Measurements from ENCODE around the gene CHAD.

CHAD gene

DNA sequence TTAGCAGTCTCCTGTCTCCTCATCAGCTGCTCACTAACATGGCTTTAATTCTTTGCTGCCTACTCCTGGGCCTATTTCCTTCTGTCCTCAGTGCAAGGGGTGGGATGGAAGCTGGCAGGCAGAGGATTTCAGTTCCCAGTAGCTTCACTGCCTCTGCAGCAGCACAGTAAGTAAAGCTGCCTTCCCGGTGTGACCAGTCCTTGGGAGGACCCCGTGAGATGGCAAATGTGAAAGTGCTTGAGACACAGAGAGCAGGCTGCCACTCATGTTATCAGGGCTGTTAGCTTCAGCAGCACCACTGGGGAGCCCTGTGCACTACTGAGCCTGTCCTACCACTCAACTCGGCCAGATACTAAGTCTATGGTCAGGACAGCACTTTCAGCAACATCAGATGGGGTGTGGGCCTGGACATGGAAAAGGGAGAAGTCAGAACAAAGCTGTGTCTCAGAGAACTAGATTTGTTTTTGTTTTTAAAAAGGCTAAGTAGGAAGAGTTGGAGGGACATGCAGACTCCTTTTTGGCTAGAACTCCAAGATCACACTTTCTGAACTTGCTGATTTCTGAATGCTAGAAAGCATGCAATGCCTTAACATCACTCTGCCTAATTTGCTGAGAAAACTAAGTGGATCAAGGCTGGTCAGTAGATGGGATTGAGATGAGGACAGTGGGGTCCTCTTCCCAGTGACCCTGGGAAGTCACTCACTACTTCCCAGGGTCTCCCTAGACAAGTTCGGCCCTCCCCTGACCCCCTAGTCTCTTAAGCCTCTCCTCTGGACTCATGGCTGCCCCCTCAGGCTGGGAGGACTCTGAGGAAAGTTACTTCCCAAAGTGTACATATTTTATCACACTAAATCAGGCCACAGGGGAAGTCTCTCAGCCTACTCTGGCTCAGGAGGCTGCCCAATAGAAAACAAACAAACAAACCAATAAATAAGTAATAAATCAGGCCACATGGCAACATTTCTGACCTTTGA lies 41.6 kb downstream of the CHAD start:
- peak overlapping the region; percentile 94 for H3K4me2 ChIP-seq (ENCODE audit: low read depth, low read length)
- TF ChIP-seq, protein P1, sequence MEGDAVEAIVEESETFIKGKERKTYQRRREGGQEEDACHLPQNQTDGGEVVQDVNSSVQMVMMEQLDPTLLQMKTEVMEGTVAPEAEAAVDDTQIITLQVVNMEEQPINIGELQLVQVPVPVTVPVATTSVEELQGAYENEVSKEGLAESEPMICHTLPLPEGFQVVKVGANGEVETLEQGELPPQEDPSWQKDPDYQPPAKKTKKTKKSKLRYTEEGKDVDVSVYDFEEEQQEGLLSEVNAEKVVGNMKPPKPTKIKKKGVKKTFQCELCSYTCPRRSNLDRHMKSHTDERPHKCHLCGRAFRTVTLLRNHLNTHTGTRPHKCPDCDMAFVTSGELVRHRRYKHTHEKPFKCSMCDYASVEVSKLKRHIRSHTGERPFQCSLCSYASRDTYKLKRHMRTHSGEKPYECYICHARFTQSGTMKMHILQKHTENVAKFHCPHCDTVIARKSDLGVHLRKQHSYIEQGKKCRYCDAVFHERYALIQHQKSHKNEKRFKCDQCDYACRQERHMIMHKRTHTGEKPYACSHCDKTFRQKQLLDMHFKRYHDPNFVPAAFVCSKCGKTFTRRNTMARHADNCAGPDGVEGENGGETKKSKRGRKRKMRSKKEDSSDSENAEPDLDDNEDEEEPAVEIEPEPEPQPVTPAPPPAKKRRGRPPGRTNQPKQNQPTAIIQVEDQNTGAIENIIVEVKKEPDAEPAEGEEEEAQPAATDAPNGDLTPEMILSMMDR (IDR thresholded peaks at IDR 0.05; ENCODE audit: low read length): peak; percentile 82
- no peak for TF ChIP-seq EZH2 (optimal IDR thresholded peaks at IDR 0.05; ENCODE audit: low read depth, low read length)
- H3K27me3 ChIP-seq (replicated peaks; ENCODE audit: insufficient read depth, low read length): no peaks in the 10 kb centered on the region
- H3K4me1 ChIP-seq (ENCODE audit: low read length): peaks cover 14% of the 10 kb centered on the region
- H3K4me3 ChIP-seq (ENCODE audit: low read length): peak overlapping the region; percentile 66
- H4K20me1 ChIP-seq (ENCODE audit: insufficient read depth, low read length): no peaks in the 10 kb centered on the region
- H3K79me2 ChIP-seq (ENCODE audit: low read length): 0 out of 2 replicates have a peak, but pooled peaks cover 10% of the 10 kb centered on the region
- H3F3A ChIP-seq (ENCODE audit: insufficient read depth, low read length): peaks cover 13% of the 10 kb centered on the region
- DNase-seq: peak; percentile 68
- H3K27ac ChIP-seq (ENCODE audit: low read length): peak overlapping the region; percentile 41; the same call in 1 of the 2 replicates
- H3K9ac ChIP-seq (ENCODE audit: low read length): peak overlapping the region; percentile 40; the same call in 1 of the 2 replicates
- no peaks in the 10 kb centered on the region for H3K9me2 ChIP-seq (replicated peaks; ENCODE audit: insufficient read depth, low read length)
- peak overlapping the region; percentile 80 for H2AFZ ChIP-seq (ENCODE audit: low read length)
- H3K36me3 ChIP-seq (replicated peaks; ENCODE audit: insufficient read depth, low read length): no peaks in the 10 kb centered on the region
- no peaks in the 10 kb centered on the region for H3K9me3 ChIP-seq (replicated peaks; ENCODE audit: insufficient read depth, low read length)

DNA sequence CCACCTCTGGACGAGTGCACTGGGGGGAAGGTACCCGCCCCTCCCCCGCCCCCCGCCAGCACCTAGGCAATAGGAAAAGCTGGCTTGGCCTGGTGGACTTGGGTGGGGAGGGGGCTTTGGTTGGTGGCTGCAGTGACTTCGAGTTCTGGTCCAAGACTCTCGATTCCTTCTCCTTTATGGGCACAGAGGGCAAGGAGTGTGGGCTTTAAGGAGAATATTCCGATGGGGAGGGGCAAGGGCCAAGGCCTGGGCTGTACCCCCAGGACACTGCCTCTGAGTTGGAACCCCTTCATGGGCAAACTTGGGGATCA lies 42.3 kb downstream of the CHAD start:
- Histone ChIP-seq H3K27me3 (replicated peaks; ENCODE audit: insufficient read depth, low read length) (no peaks in the 10 kb centered on the region), H3K9ac (ENCODE audit: low read length) (peak overlapping the region; percentile 40; the same call in 1 of the 2 replicates), H3K9me2 (replicated peaks; ENCODE audit: insufficient read depth, low read length) (no peaks in the 10 kb centered on the region), H3K4me1 (ENCODE audit: low read length) (peaks cover 14% of the 10 kb centered on the region), H3K9me3 (replicated peaks; ENCODE audit: insufficient read depth, low read length) (no peaks in the 10 kb centered on the region), H3K36me3 (replicated peaks; ENCODE audit: insufficient read depth, low read length) (no peaks in the 10 kb centered on the region), H3K4me2 (ENCODE audit: low read depth, low read length) (peak overlapping the region; percentile 94), H3K4me3 (ENCODE audit: low read length) (peak overlapping the region; percentile 66), H3K27ac (ENCODE audit: low read length) (peak overlapping the region; percentile 41; the same call in 1 of the 2 replicates), H2AFZ (ENCODE audit: low read length) (peak overlapping the region; percentile 80), H4K20me1 (ENCODE audit: insufficient read depth, low read length) (no peaks in the 10 kb centered on the region), H3K79me2 (ENCODE audit: low read length) (0 out of 2 replicates have a peak, but pooled peaks cover 10% of the 10 kb centered on the region), H3F3A (ENCODE audit: insufficient read depth, low read length) (peaks cover 13% of the 10 kb centered on the region)
- no peak for DNase-seq
- TF ChIP-seq EZH2phosphoT487 (IDR thresholded peaks at IDR 0.05; ENCODE audit: low read length) (no peak), EZH2 (optimal IDR thresholded peaks at IDR 0.05; ENCODE audit: low read depth, low read length) (no peak)
- TF ChIP-seq, protein P1 (IDR thresholded peaks at IDR 0.05; ENCODE audit: low read length): no peak

DNA sequence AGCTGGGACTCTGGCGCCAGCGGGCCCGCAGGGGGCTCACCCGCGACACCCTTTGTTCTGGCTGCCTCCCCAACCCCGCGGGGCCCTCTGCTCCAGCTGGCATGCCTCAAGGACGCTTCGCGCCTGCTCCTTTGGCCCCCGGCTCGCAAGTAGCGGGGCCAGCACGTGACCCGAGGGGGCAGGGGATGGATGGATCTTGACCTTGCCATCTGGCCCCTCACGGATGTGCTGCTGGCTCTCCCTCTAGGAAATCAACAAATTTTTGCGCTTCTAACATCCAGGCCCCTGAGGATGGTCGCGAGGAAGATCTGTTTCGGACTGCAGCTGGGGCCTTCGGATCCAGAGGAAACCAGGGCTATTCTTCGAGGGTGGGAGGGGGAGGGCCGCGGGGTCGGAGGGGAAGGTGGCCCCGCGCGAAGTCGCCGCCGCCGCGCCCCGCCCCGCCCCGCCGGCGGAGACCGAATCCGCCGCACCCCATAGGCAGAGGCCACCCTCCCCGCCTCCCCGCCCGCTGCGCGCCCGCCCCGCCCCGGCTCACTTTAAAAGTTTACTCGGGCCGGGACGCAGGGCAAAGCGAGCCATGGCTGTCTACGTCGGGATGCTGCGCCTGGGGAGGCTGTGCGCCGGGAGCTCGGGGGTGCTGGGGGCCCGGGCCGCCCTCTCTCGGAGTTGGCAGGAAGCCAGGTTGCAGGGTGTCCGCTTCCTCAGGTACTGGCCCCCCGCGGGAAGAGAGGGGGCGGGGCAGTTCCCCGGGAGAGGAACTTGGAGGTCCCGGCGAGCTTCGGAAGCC lies 42.8 kb downstream of the CHAD start, which contains the start of gene ACSF2:
ACSF2 (plus strand) TSS at position 537 of the 790 bp plus-strand sequence; CDS start at position 581, 44 bp downstream.
- peak within 1 kb of the TSS; percentile 66 for H3K4me3 ChIP-seq (ENCODE audit: low read length)
- peaks cover 13% of the 10 kb centered on the region for H3F3A ChIP-seq (ENCODE audit: insufficient read depth, low read length)
- peak within 1 kb of the TSS; percentile 48 for H3K9ac ChIP-seq (ENCODE audit: low read length)
- no peaks in the 10 kb centered on the region for H3K9me3 ChIP-seq (replicated peaks; ENCODE audit: insufficient read depth, low read length)
- H3K79me2 ChIP-seq (ENCODE audit: low read length): 0 out of 2 replicates have a peak, but pooled peaks cover 10% of the 10 kb centered on the region
- H3K9me2 ChIP-seq (replicated peaks; ENCODE audit: insufficient read depth, low read length): no peaks in the 10 kb centered on the region
- peak within 1 kb of the TSS; percentile 93 for H2AFZ ChIP-seq (ENCODE audit: low read length)
- H3K27ac ChIP-seq (ENCODE audit: low read length): peak within 1 kb of the TSS; percentile 41; the same call in 1 of the 2 replicates
- no peaks in the 10 kb centered on the region for H3K36me3 ChIP-seq (replicated peaks; ENCODE audit: insufficient read depth, low read length)
- peak; percentile 74 for DNase-seq
- H3K4me2 ChIP-seq (ENCODE audit: low read depth, low read length): peak within 1 kb of the TSS; percentile 94
- H4K20me1 ChIP-seq (ENCODE audit: insufficient read depth, low read length): no peaks in the 10 kb centered on the region
- H3K27me3 ChIP-seq (replicated peaks; ENCODE audit: insufficient read depth, low read length): no peaks in the 10 kb centered on the region
- TF ChIP-seq EZH2phosphoT487 (IDR thresholded peaks at IDR 0.05; ENCODE audit: low read length) (no peak), EZH2 (optimal IDR thresholded peaks at IDR 0.05; ENCODE audit: low read depth, low read length) (no peak)
- TF ChIP-seq, protein P1 (IDR thresholded peaks at IDR 0.05; ENCODE audit: low read length): no peak
- peaks cover 17% of the 10 kb centered on the region for H3K4me1 ChIP-seq (ENCODE audit: low read length)
